ENCODE measurements around the gene SLC35F1.

The SLC35F1 gene

GRCh38 chr6:118029967-118030366 is 122.9 kb downstream of the SLC35F1 start:
- POLR2A ChIA-PET, result no interaction called here
- no peaks in the 10 kb centered on the region for H3K9me3 ChIP-seq (ENCODE audit: control insufficient read depth, insufficient read depth, low read depth, low read length)
- H3K36me3 ChIP-seq (ENCODE audit: control insufficient read depth in 2 of 2, insufficient read depth in 1 of 2, low read length in 2 of 2), result no peaks in the 10 kb centered on the region
- H3K4me3 ChIP-seq (ENCODE audit: low read depth, low read length), result no peak overlapping the region
- no peak overlapping the region for H3K27ac ChIP-seq (ENCODE audit: extremely low read depth, low read depth, low read length)
- CTCF ChIA-PET, result interaction anchor here (0.7 kb wide), 1 partner anchor 54 kb away, joined by 3 read pairs; no protein-coding TSS in a partner anchor
- no peak for TF ChIP-seq TSHZ1 (tag by site-specific recombination; IDR thresholded peaks at IDR 0.05; ENCODE audit: borderline replicate concordance)
- no peak for TF ChIP-seq ZNF394 (tag by site-specific recombination; IDR thresholded peaks at IDR 0.05; ENCODE audit: borderline replicate concordance)
- no peak for TF ChIP-seq ZNF350 (tag by site-specific recombination; IDR thresholded peaks at IDR 0.05)
- TF ChIP-seq ZNF26 (tag by site-specific recombination; IDR thresholded peaks at IDR 0.05), result no peak
- no peak for TF ChIP-seq ZNF280C (tag by site-specific recombination; IDR thresholded peaks at IDR 0.05)
- no peak for TF ChIP-seq KLF9 (tag by site-specific recombination; IDR thresholded peaks at IDR 0.05; ENCODE audit: low read depth)
- no peak for TF ChIP-seq GFI1B (tag by site-specific recombination; IDR thresholded peaks at IDR 0.05)
- TF ChIP-seq ZNF585B (tag by site-specific recombination; IDR thresholded peaks at IDR 0.05), result no peak
- no peak for TF ChIP-seq ZNF138 (tag by site-specific recombination; IDR thresholded peaks at IDR 0.05; ENCODE audit: borderline replicate concordance)
- TF ChIP-seq PRDM2 (tag by site-specific recombination; IDR thresholded peaks at IDR 0.05; ENCODE audit: borderline replicate concordance), result no peak
- TF ChIP-seq ZNF843 (tag by site-specific recombination; IDR thresholded peaks at IDR 0.05), result no peak
- no peak for TF ChIP-seq ZNF148 (tag by site-specific recombination; IDR thresholded peaks at IDR 0.05; ENCODE audit: borderline replicate concordance)
- TF ChIP-seq ZSCAN18 (tag by site-specific recombination; IDR thresholded peaks at IDR 0.05), result no peak
- no peak for TF ChIP-seq ZNF580 (tag by site-specific recombination; IDR thresholded peaks at IDR 0.05)
- no peak for TF ChIP-seq WT1 (tag by site-specific recombination; IDR thresholded peaks at IDR 0.05)
- TF ChIP-seq ZNF404 (tag by site-specific recombination; IDR thresholded peaks at IDR 0.05), result no peak
- no peaks in the 10 kb centered on the region for H3K4me1 ChIP-seq (ENCODE audit: control insufficient read depth, insufficient read depth, low read length)
